ENCODE results near the gene LILRB2.
"Not testable (repeated sequence)": the region's sequence is repeated elsewhere in the genome, so short reads cannot be mapped to it uniquely, and the experiment has no call there.

DNA sequence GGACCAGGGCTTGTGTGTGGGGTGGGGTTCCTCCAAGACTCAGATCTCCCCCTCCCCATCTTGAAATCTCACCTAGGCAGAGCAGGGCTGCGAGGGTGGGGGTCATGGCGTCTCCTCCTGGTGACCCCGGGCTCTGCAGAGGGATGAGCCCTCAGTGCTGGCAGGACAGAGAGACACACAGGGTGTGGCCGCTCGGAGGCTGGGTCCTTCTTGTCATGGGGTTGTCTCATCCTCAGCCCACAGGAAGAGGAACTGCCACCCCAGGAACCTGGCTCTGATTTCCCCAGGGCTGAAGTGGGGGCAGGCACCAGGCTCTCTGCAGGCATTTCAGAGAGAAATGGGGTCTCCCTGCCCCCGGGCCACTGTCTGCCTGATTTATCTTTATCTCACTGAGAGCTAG, 38.3 kb downstream of the LILRB2 start, which contains the start of gene LILRA6:
- TF ChIP-seq, protein P1, sequence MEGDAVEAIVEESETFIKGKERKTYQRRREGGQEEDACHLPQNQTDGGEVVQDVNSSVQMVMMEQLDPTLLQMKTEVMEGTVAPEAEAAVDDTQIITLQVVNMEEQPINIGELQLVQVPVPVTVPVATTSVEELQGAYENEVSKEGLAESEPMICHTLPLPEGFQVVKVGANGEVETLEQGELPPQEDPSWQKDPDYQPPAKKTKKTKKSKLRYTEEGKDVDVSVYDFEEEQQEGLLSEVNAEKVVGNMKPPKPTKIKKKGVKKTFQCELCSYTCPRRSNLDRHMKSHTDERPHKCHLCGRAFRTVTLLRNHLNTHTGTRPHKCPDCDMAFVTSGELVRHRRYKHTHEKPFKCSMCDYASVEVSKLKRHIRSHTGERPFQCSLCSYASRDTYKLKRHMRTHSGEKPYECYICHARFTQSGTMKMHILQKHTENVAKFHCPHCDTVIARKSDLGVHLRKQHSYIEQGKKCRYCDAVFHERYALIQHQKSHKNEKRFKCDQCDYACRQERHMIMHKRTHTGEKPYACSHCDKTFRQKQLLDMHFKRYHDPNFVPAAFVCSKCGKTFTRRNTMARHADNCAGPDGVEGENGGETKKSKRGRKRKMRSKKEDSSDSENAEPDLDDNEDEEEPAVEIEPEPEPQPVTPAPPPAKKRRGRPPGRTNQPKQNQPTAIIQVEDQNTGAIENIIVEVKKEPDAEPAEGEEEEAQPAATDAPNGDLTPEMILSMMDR (IDR thresholded peaks at IDR 0.05), result not testable (repeated sequence)
- not testable (repeated sequence) for TF ChIP-seq POLR2A (IDR thresholded peaks at IDR 0.05)
